Retina (tissue), 1 donor: ENCODE measurements around the gene CLCNKB.
"Not testable (repeated sequence)": the region's sequence is repeated elsewhere in the genome, so short reads cannot be mapped to it uniquely, and the experiment has no call there.

Experiments used
- DNase-seq: peaks from one replicate; pipeline ENCODE4 v3.0.0-alpha.2; 2016

CLCNKB gene

DNA sequence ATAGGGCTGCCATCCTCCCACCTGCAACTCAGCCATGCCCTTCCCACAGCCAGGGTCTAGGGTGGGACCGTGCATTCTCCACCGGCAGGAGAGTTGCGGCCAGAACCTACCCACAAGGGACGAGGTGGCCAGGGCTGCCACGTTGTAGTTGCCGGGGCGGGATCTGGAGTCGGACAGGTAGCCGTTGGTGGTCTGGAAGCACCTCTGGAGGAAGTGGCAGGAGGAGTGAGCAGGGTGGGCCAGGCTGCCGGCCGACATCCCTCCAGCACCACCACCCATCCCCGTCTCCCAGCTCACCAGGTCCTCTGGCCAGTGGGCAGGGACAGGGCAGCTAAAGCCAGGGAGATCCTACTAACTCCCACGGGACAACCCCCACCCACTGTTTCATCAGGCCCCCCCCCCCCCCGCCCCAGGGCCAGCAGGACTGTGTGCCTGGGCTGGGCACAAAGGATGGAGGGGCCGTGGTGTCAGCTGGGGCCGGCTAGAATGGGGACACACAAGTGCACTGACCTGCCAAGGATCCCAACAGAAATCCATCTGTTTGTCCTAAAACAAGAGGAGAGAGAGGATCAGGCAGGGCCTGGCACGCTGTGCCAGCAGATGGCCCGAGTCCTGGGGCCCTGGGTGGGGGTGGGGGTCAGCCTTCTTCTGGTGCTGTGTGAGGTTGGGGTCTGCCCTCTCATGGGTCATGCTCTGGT is 18.6 kb downstream of the CLCNKB start:
- not testable (repeated sequence) for DNase-seq

DNA sequence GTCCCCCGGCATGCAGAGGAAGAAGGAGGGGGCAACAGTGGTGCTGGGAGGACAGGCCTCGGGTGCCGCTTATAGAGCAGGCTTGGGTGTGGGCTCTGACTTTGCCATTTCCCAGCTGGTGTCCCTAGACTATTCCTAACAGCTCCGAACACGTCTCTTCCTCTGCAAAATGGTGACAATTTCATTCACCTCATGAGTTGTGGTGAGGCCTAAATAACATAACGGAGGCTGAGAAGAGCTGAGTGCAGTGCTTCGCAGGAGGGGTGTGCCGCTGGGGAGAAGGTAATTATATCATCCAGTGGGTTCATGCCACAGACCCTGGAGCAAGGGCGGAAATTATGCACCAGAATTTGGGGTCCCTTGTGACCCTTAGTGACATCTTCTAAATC is 19.1 kb downstream of the CLCNKB start:
- not testable (repeated sequence) for DNase-seq

DNA sequence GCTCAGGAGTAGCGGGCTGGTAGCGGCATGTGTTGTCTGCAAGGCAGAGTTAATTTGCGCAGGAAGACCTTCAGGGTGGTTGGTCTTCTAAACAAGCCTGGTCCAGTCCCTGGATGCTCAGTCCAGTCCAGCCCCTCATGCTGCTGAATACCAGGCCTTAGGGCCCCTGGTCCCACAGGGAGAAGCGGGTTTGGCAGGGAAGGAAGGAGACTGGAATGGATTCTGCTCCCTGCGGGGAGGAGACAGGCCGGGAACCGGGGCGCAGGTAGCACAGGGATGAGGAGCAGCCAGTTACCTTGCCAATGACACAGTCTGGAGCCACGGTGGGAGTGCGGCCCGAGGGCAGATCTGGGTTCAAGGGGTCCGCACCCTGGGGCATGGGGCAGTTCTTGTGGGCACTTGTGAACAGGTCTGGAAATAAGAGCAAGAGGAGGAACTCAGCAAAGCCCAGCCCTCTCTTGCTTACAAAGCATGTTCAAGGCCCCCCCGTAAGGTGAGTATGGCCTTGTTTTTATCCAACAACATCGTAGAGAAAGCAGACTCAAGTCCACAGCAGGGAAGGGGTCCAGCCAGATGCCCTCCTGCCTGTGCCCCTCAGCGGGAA is 19.7 kb downstream of the CLCNKB start:
- no peak for DNase-seq

DNA sequence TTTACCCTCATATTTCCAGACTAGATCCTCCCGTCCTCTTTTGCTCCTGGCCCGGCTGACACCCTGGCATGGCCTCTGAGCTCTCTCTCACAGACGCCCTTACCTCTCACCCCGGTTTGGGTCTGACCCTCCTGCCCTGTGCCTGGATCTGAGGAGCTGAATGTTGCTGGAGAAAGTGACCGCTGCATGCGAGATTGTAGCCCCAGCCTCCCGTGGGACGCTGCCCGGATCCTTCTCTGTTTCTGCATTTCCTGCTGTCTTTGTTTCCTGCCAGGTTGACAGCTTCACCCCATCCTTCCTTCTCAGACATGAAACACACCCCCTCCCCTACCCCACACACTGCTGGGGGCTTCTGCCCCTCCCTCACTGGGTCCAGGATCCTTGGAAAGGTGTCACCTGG is 20.3 kb downstream of the CLCNKB start:
- DNase-seq: no peak

DNA sequence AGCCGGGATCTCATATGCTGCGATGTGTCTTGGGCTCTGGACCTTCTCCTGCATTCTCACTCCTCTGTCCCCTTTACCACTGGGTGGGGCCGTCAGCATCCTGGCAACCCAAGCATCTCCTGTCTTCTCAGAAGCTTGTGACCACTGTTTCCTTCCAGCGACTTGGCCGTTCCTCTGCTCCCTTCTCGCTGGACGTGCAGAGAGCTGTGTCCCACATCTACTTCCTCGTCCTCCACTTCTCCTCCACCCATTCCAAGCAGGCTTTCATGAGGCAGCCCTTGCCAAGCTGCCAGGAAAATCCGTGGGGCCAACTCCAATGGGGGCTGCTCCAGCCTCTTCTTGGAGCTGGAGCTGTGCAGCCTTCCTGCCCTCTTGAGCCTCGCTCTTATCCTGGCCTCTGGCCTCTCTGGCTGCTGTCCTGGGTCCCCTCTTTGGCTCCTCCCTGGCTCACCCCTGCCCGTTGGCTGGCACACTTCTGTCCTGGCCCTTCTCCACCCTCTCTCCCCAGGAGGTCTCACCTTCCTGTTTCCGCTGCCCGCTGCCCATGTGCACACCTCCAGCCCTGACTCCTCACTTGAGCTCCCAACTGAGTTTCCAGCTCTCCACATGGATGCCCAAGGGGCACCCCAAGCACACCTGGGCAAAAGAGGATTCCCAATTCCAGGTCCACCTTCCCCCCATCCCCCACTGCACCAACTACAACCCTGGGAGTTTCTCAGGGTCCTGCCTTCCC is 21.1 kb downstream of the CLCNKB start:
- DNase-seq: no peak

DNA sequence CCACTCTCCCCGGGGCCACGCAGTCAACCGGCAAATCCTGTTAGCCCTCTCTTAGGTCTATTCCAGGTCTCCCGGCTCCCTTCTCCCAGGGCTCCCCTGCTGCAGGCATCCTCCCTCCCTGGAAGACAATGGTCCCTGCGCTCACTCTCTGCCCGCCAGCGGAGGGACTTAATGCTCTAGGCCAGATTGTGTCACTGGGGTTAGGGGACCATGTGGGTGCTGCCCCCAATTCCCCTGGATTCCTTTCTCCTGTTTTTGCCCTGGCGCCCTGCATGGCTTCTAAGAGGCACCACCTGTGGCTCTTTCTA is 21.6 kb downstream of the CLCNKB start:
- no peak for DNase-seq

DNA sequence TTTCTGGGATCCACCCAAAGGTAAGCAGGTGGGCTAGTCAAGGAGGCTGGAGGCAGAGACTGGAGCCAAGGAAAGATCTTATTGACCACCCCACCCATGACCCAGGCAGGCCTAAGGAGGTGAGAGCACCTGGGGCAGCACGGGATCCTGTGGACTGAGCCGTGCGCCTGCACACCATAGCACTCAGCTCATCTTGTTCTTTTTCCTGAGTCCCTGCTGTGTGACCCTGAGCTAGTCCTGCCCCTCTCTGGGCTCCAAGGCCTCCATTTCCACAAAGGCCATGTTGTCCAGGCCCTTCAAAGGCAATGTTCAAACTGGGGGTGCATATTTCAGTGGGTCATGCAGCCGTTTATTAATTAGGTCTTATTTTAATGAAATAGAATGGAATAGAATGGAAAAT is 22.7 kb downstream of the CLCNKB start:
- DNase-seq: no peak

DNA sequence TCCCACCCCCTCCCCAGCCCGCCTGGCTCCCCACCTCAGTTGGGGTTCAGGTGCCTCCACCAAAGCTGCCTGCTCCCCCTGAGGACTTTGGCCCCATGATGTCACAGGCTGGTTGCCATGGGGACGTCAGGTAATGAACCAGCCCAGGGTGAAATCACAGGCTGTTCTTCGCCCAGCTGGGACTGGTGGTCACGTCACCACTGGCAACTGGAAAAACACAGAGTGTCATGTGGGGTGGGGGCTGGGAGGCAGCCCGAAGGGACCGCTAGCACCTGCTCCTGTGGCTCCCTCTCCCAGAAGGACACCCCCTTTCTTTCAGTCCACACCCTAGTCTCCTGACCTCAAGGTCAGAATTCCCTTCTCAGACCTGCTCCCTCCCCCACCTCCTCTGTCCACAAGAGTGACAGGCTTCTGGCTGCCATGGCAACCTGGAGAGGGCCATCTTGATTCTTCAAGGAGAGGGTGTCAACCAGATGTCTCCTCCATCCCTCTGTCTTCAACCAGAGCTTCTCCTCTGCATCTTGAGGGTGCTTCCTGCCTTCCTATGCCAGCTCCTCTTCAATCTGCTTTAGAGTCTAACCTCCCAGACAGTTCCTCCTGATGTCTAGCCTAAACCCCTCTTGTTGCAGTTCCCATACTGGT is 23.7 kb downstream of the CLCNKB start:
- no peak for DNase-seq

DNA sequence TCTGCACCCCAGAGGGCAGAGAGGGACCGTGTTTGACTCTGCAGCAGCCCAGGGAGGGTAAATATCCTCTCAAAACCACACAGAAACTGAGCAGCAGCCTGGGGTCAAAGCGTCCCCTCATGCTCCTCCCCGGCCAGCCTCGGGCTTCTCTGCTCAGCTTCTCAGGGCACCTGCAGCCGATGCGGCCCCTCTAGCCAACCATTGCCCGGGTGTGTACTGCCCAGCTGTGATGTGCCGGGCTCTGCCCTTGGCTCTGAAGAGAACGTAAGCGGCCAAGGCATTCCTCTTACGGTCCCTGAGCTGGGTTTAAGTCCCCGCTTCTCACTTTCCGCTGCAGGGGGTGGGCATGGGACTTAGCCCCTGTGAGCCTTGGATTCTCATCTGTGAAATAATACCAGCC is 24.4 kb downstream of the CLCNKB start:
- no peak for DNase-seq

DNA sequence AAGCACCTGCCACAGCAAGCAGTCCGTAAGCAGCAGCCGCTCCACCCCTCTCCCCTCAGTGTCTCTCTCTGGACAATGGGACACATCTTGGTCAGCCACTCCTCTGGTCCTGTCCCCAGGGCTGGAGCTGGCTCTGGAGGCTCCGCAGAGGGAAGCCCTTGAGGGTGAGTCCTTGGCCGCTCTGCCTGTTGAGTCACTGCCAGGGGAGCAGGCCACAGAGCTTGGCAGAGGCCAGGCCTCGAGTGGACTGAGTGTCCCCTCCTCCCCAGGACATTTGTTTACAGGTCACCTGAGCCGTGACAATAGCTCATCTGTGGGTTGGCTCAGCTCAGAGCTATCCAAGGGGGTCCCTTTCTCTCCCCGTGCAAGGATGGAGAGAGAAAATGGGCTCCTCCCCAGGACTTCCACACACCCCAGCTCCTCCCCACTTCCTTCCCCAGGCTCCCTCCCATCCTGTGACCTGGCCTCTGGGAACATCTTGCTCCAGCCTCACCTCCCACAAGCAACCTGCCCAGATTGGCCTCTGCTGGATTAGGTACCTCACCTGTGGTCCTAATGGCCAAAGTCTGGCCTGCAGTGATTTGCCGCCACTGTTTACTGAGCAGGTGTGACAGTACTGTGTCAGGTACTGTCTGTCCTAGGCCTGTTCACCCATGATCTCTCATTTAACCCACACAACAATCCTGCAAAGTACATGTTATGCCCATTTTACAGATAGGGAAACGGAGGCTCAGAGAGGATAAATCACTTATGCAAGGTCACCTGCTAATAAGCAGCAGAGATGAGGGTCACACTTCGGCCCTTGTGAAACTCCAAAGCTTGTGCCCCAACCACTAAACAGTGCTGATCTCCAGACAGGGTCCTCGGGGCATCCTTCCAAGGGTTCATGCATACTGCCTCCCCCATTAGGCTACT is 25.0 kb downstream of the CLCNKB start:
- DNase-seq: no peak

DNA sequence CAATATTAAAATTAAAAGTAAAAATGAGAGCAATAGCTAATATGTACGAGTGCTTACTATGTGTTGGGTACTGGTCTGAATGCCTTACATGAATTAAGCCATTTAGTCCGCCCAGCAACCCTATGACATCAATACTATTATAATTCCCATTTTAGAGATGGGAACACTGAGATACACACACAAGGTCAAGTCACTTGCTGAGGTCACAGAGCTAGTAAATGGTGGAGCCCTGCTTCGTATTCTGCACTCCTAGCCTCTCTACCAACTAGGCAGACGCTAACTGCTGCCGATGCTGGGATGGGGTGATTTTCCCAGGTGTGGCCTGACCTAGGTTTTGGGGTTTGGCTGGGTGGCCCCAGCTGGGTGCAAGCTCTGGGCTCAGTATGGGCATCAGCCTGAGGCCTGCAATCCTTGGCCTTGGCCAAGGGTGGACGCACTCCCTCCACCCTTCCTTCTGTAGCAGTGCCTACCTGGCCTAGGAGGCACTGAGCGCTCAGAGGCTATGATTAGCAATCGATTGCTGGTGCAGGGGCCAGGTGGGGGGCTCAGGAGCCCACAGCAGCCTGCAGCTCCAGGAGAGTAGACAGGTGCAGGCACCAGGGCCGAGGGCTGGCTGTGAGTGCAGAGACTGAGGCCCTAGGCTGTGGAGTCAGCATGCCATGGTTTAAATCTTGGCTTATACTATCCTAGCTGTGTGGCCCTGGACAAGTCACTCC is 27.2 kb downstream of the CLCNKB start:
- no peak for DNase-seq

DNA sequence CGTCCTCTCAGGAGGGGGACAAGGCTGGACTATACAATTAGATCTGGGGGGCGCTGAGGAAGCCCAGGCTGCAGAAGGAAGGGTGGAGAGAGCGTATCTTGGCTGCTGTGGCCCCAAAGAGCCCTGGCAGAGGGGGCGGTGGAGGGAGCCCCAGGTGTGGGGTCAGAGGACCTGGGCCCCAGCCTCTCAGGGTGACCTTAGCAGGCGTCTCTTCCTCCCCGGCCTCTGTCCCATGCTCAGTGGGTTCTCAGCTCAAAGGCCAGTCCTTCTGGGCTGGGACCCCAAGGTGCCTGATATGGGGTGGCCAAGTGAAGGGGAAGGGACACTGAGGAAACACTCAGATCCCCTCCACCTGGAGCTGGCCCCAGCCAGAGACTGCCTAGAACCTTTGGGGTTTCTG is 28.0 kb downstream of the CLCNKB start:
- no peak for DNase-seq

DNA sequence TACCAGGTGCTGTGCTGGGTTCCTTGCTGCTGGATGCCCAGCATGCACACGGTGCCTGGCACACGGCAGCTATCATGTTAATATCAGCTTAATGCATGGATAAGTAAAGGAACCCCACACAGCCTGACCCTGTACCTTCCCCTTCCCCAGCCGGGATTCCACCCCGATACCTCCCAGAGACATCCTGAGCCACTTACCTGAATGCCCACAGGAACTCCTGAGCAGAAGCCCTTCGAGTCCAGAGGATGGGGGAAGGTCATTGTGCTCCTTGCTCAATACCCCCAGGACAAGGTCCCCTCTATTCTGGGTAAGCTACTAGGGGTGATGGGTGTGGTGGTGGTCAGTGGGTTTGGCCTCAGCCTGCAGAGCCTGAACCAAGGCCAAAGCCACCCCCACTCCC is 28.5 kb downstream of the CLCNKB start:
- DNase-seq: no peak

DNA sequence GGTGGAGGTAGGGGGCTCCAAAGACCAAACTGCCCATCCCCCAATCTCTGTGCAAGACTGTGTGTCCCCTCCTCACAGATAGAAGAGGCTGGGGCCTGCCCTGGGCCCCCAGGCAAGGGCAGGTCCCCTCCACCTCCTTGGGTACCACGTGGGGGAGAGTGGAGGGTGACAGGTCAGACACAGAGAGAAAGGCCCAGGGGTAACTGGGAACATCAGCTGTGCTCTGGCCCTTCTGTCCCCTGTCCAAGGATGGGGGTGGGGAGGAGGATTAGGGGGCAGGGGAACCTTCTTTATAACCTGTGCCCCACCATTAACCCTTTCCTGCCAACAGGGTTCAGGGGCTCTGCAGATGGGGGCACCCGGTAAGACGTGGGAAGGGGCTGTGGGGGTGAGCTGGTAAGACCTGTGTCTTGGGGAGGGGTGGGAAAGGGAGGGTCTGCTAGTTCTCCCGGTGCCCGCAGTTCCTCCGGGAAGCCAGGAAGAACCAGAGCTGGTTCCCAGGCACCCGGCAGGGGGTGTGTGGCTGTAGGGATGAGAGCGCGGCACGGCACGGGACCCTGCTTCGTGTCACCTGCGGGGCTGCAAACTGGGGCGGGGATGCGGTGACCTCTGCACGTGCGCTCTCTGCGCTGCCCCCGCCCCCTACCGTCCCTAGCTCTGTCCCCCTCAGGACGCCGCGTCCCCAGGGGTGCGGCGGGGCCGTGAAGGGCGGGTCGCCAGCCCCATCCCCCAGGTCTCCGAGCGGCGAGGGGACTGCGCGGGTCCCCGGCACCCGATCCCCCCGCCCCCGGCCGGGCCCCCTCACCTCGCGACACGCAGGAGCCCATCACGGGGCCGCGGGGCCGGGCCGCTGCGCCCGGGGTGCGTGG is 29.3 kb downstream of the CLCNKB start:
- DNase-seq: no peak

DNA sequence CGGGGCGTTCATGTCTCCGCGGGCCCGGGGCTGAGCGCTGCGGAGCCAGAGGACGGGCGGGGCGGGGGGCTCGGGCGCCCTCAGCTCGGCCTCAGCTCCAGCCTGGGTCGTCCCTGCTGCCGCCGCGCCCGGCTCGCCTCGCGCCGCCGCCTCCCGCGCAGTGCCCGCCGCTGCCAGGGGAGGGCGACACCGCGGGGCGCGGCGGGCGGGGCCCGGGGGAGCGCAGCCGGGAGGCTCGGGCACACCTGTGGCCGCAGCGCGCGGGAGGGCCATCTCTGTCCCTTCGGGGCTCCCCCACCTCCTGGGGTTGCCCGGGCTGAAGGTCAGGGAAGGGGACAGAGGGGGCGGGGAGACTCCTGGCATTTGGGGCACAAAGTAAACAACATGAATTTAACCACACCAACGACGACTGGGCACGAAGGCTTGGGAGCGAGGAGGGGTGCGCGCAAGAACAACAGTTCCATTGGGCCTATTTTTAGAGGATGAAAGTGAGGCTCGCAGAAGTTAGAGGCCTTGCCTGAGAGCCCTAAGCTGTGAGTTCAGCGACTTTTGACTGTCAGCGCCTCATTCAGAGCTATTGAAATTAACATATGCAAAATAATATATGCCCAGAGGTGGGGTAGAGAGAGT is 30.0 kb downstream of the CLCNKB start, which contains the start of gene FAM131C:
Gene FAM131C (minus strand): TSS at position 162 of the 630 bp plus-strand sequence. CDS start 209 bp downstream, outside the sequence.
- DNase-seq: no peak

DNA sequence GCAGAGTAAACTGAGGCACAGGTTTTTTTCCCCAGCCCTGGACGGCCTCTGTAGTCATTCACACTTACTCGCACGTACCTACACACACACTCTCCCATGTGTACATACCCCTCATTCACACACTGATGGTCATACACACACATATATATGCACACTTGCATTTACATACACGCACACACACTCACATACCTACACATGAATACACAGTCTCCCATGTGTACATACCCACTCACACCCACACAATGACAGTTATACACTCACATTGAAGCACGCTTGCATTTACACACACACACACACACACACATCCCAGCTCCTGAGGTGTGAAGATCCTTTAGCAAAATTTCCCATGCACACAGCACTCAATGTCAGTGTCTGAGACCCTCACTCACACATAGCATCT is 30.6 kb downstream of the CLCNKB start:
- DNase-seq: no peak

DNA sequence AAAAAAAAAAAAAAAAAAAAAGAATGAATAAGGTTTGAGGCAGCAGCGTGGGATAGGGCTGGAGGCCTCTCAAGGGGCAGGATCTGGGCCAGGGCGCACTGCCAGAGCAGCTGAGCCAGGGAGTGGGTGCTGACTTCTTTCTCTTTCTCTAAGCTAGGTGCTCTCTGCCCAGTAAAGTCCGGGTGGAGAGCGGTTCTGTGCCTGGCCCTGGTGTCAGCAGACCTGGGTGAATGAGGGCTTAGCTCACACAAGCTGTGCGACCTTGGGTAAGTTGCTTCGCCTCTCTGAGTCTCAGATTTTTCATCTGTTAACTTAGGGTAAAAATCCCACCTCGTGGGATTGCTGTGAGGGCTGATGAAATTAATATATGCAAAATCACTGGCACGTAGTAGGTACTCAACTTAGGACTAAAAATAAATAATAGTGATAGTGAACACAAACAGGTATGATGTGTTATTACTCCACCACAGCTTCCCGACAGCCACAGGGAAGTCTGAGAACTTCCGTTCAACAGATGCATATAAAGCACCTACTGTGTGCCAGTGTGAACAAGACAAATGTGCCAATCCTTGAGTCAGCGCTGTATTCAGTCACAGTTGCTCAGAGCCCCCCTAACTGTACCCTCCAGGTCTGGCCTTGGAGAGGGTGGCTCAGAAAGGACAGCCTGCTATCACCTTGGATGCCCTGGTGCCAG is 31.9 kb downstream of the CLCNKB start:
- DNase-seq: no peak

DNA sequence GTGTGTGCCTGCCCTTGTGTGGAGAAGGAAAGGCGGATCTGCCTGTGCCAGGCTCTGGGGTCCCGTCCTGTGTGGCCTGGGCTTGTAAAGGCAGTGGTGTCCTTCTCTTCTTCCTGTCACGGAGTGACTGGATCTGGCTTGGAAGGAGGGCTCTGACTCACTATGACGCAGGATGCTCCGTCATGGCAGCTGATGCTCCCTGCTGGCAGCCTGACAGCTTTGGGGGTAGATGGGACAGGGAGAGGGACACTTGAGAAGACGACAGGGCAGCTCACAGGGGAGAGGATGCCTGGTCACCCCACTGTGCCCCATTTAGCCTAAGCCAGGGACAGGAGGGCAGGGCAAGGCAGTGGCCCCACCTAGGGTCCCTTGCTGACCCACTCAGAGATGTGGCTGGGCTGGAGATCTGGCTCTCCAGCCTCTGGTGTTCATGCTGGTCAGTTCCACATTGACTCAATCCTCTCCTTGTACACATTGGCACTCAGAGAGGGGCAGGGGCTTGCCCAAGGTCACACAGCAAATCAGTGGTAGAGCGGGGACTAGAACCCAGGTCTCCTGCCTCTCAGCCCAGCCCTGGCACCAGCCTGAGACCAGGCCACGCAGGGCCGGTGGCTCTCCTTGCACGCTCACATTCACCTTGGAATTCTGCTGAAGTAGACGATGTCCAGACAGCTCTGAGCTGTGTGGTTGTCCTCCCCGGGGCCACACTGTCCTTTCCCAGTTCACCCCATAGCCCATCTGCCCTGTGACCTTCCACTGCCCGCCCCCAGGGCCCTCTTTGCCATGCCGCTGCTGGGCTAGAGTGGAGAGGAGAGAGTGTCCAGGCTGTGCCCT is 32.7 kb downstream of the CLCNKB start:
- DNase-seq: no peak

DNA sequence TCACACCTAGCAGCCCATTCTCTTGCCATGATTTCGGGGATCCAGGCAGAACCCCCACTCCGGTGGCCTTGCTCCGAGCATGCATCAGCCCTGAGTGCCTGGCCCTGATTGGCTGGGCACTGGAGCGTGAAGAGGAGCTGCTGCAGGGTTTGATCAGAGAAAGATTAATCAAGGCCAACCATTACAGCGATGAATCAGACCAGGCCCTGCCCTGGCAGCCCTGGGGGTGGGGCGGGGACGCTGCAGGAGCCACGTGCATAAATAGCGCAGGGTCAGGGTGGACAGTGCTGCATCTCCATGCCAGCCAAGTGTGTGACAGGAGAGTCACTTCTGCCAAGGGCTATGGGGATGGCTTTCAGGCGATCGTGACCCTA is 33.3 kb downstream of the CLCNKB start:
- peak; percentile 60 for DNase-seq
